Measurements from ENCODE around the gene DGCR2.

DNA sequence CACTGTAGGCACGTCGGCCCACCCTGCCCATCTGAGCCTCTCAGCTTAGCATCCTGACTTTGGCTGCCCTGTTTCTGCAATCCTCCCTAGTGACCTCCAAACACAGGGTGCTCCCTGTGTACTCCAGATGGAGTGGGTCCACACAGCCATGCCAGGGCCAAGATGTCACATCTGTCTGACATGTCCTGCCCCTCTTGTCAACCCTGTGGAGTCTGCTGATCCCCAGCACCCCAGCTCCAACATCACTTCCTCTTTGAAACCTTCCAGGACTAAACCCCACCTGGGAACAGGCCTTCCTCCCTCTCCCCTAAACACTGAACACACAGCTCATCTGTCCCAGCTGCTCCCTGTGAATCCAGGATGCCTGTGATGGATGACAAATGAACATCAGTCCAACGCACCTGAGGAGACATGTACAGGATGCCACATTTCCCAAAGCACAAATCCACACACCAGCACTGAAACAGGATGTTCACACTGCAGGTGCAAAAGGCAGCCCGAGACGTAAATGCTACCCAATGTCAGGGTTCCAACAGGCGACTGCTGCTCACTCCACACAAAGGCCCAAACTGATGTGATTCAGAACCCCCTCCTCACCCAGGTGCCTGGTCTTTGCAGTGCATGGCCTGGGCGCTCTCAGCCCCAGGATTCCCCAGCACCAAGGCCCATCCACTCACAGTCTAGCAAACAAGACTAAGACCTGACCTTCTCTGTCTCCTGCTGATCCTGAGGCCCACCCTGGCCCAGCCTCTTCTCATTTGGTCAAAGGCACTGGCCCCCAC lies 6.9 kb upstream of the DGCR2 start:
- no peak for TF ChIP-seq CTCF (conservative IDR thresholded peaks at IDR 0.05; ENCODE audit: low read depth, low read length)
- TF ChIP-seq, protein P1, sequence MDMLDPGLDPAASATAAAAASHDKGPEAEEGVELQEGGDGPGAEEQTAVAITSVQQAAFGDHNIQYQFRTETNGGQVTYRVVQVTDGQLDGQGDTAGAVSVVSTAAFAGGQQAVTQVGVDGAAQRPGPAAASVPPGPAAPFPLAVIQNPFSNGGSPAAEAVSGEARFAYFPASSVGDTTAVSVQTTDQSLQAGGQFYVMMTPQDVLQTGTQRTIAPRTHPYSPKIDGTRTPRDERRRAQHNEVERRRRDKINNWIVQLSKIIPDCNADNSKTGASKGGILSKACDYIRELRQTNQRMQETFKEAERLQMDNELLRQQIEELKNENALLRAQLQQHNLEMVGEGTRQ (IDR thresholded peaks at IDR 0.05; ENCODE audit: low read depth, low read length): no peak
- no peak for TF ChIP-seq POLR2A (IDR thresholded peaks at IDR 0.05; ENCODE audit: low read depth, low read length)

Data from IMR-90 (cell line).